Testis (tissue), 2 donors: ENCODE data around the gene STYK1.

Source experiments
- POLR2A ChIP-seq: fragments of 450-650 bp; IDR thresholded peaks from one replicate; pipeline ENCODE4 v1.6.1; 2017; ENCODE audit warnings: antibody characterized with exemption, mild to moderate bottlenecking, moderate library complexity
- TF ChIP-seq, protein P1 (sequence below), 3 experiments: fragments of 450-650 bp in 2 of 3; fragments of 200-600 bp in 1 of 3; sonication (generic) in 1 of 3; IDR thresholded peaks; one replicate each; pipeline ENCODE4 v1.5.1; 2016 to 2019; ENCODE audit warnings: antibody characterized with exemption in 3 of 3, mild to moderate bottlenecking in 2 of 3, moderate library complexity in 1 of 3

DNA sequence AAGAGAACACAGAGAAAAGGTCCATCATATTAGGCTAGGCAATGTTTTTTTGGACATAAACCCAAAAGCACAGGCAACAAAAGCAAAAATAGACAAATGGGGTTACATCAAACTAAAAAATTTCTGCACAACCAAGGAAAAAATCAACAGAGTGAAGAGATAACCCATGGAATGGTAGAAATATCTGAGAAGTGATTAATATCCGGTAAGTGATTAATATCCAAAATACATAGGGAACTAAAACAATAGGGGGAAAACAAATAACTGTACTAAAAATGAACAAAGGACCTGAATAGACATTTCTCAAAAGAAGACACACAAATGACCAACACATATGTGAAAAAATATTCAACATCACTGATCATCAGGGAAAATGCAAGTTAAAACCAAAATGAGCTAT, 4.3 kb downstream of the STYK1 start:
- TF ChIP-seq, protein P1, sequence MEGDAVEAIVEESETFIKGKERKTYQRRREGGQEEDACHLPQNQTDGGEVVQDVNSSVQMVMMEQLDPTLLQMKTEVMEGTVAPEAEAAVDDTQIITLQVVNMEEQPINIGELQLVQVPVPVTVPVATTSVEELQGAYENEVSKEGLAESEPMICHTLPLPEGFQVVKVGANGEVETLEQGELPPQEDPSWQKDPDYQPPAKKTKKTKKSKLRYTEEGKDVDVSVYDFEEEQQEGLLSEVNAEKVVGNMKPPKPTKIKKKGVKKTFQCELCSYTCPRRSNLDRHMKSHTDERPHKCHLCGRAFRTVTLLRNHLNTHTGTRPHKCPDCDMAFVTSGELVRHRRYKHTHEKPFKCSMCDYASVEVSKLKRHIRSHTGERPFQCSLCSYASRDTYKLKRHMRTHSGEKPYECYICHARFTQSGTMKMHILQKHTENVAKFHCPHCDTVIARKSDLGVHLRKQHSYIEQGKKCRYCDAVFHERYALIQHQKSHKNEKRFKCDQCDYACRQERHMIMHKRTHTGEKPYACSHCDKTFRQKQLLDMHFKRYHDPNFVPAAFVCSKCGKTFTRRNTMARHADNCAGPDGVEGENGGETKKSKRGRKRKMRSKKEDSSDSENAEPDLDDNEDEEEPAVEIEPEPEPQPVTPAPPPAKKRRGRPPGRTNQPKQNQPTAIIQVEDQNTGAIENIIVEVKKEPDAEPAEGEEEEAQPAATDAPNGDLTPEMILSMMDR (IDR thresholded peaks at IDR 0.05): no peak
- no peak for TF ChIP-seq POLR2A
